B cell (primary cell): ENCODE data around the gene TMEM131. TPM values are rescaled to one million over a fixed set of nuclear protein-coding genes. Genes with fewer than 3 reads are reported as not detected.

ENCODE experiments used
- ATAC-seq: fragments of 200-7000 bp; cut with Tn5 transposase; one replicate; pipeline ENCODE4 v1.10.0; 2021; ENCODE audit warnings: low read depth, mild to moderate bottlenecking, moderate number of reproducible peaks, moderate library complexity
- CTCF ChIA-PET: fragments of 350-600 bp; sonication (Branson Sonifier 250); formaldehyde crosslinking; loops from one replicate; lab custom pipeline; 2021; ENCODE audit warnings: antibody characterized with exemption, inconsistent platforms; lab: Charles Lee
- POLR2A ChIA-PET: fragments of 350-600 bp; sonication (Branson Sonifier 250); formaldehyde crosslinking; loops from one replicate; lab custom pipeline; 2021; ENCODE audit warnings: antibody characterized with exemption; lab: Charles Lee
- DNase-seq: peaks from one replicate; pipeline ENCODE4 v3.0.0; 2013
- H2AFZ ChIP-seq: 2 replicates; pipeline ENCODE4 v1.6.1; 2012; ENCODE audit warnings: mild to moderate bottlenecking, low read depth, low read length; ENCODE audit not compliant: insufficient read depth, poor library complexity, severe bottlenecking
- H3K27ac ChIP-seq, 2 donors: 1 replicate in 1 of 2; 2 replicates in 1 of 2; pipeline ENCODE4 v1.5.1; 2012 to 2013; ENCODE audit warnings: low read length in 2 of 2, mild to moderate bottlenecking in 2 of 2, moderate library complexity in 1 of 2
- H3K27me3 ChIP-seq, 4 experiments: fragments of 200-600 bp in 1 of 4; sonication (generic) in 1 of 4; replicated peaks in 1 of 4; 1 replicate in 2 of 4; 2 replicates in 2 of 4; pipeline versions ENCODE4 v1.6.1 to v1.7.0; 2013 to 2016; ENCODE audit warnings: low read length in 3 of 4, mild to moderate bottlenecking in 2 of 4, mixed read lengths in 1 of 4, moderate library complexity in 1 of 4; ENCODE audit not compliant: insufficient read depth in 4 of 4, control insufficient read depth in 3 of 4; ENCODE audit errors: control extremely low read depth in 1 of 4
- H3K36me3 ChIP-seq, 2 experiments: replicated peaks in 1 of 2; 1 replicate in 1 of 2; 2 replicates in 1 of 2; pipeline versions ENCODE4 v1.6.1 to v1.7.1; 2013; ENCODE audit warnings: low read length in 1 of 2; ENCODE audit not compliant: insufficient read depth in 2 of 2, control insufficient read depth in 1 of 2; ENCODE audit errors: control extremely low read depth in 1 of 2, extremely low read depth in 1 of 2
- H3K4me1 ChIP-seq, 2 donors: fragments of 200-600 bp in 1 of 2; sonication (generic) in 1 of 2; 1 replicate in 1 of 2; 2 replicates in 1 of 2; pipeline versions ENCODE4 v1.5.1 to v1.6.1; 2013 to 2017; ENCODE audit warnings: low read length in 2 of 2; ENCODE audit not compliant: control insufficient read depth in 2 of 2, insufficient read depth in 2 of 2
- H3K4me2 ChIP-seq: replicated peaks from 2 replicates; pipeline ENCODE3; 2012; ENCODE audit warnings: mild to moderate bottlenecking, low read depth, low read length; ENCODE audit not compliant: poor library complexity, severe bottlenecking
- H3K4me3 ChIP-seq, 5 experiments: fragments of 200-600 bp in 1 of 5; sonication (generic) in 1 of 5; 1 replicate in 3 of 5; 2 replicates in 2 of 5; pipeline versions ENCODE4 v1.5.1 to v1.7.0; 2011 to 2016; ENCODE audit warnings: low read length in 4 of 5, mild to moderate bottlenecking in 4 of 5, low read depth in 2 of 5, control low read depth in 1 of 5, moderate library complexity in 1 of 5; ENCODE audit not compliant: insufficient read depth in 1 of 5; ENCODE audit errors: control extremely low read depth in 1 of 5, extremely low read depth in 1 of 5
- H3K79me2 ChIP-seq: fragments of 200-600 bp; sonication (generic); one replicate; pipeline ENCODE4 v1.6.0; 2016; ENCODE audit warnings: low read length; ENCODE audit not compliant: control insufficient read depth, insufficient read depth
- H3K9ac ChIP-seq: fragments of 200-600 bp; sonication (generic); 2 replicates; pipeline ENCODE4 v1.6.1; 2017; ENCODE audit warnings: mild to moderate bottlenecking, low read length, moderate library complexity
- H3K9me3 ChIP-seq, 3 donors: one replicate each; pipeline versions ENCODE4 v1.6.1 to v1.7.1; 2013; ENCODE audit warnings: low read length in 2 of 3; ENCODE audit not compliant: control insufficient read depth in 2 of 3, insufficient read depth in 1 of 3; ENCODE audit errors: control extremely low read depth in 1 of 3
- H4K20me1 ChIP-seq: 2 replicates; pipeline ENCODE4 v1.6.0; 2012; ENCODE audit warnings: mild to moderate bottlenecking, low read length; ENCODE audit not compliant: insufficient read depth, control insufficient read depth, poor library complexity, severe bottlenecking
- H3K27ac Mint-ChIP-seq: one replicate; pipeline ENCODE4 v1.8.0; 2021; ENCODE audit warnings: mixed read lengths
- H3K27me3 Mint-ChIP-seq: one replicate; pipeline ENCODE4 v1.8.0; 2021; ENCODE audit warnings: mixed read lengths
- H3K4me1 Mint-ChIP-seq: one replicate; pipeline ENCODE4 v1.8.0; 2021; ENCODE audit warnings: mixed read lengths
- H3K4me3 Mint-ChIP-seq: one replicate; pipeline ENCODE4 v1.8.0; 2021; ENCODE audit warnings: mixed read lengths
- H3K9me3 Mint-ChIP-seq: one replicate; pipeline ENCODE4 v1.8.0; 2022; ENCODE audit warnings: mixed read lengths; ENCODE audit not compliant: insufficient read depth
- EZH2 ChIP-seq: IDR thresholded peaks from 2 replicates; pipeline ENCODE4 v1.6.1; 2012; ENCODE audit warnings: borderline replicate concordance, low read depth, mild to moderate bottlenecking, moderate library complexity, low read length; ENCODE audit not compliant: insufficient read depth, poor library complexity, severe bottlenecking
- WGBS: methylation state at CpG from one replicate; pipeline ENCODE4 v1.1.5; 2013; ENCODE audit warnings: missing lambda C conversion rate; ENCODE audit not compliant: insufficient coverage; 5-methylcytosine and 5-hydroxymethylcytosine counted together
- intact Hi-C: fragments of 100-400 bp; cut with micrococcal nuclease; formaldehyde crosslinking; loops from one replicate; pipeline ENCODE4 v1.10.0; 2022
- polyA plus RNA-seq: library from polyadenylated mRNA; depleted of rRNA; stranded (reverse); fragments of >200 nt; gene quantifications from 2 replicates; pipeline ENCODE4 v1.2.3, GENCODE V29; 2012
- total RNA-seq, 2 donors: library from RNA; stranded (reverse); fragments of 120-200 nt in 1 of 2; gene quantifications; 1 replicate in 1 of 2; 2 replicates in 1 of 2; pipeline versions ENCODE4 v1.2.3 to v1.2.4, GENCODE V29; 2013 to 2022
- TF ChIP-seq, protein P1 (sequence below): fragments of 200-600 bp; IDR thresholded peaks from one replicate; pipeline ENCODE4 v1.8.0; 2022; ENCODE audit warnings: antibody characterized with exemption, mild to moderate bottlenecking

Gene TMEM131
- total and polyA plus RNA-seq, 2 donors (not counting 1 experiment from before 2014, with no cell fraction given), result 24.3 to 101 TPM

DNA sequence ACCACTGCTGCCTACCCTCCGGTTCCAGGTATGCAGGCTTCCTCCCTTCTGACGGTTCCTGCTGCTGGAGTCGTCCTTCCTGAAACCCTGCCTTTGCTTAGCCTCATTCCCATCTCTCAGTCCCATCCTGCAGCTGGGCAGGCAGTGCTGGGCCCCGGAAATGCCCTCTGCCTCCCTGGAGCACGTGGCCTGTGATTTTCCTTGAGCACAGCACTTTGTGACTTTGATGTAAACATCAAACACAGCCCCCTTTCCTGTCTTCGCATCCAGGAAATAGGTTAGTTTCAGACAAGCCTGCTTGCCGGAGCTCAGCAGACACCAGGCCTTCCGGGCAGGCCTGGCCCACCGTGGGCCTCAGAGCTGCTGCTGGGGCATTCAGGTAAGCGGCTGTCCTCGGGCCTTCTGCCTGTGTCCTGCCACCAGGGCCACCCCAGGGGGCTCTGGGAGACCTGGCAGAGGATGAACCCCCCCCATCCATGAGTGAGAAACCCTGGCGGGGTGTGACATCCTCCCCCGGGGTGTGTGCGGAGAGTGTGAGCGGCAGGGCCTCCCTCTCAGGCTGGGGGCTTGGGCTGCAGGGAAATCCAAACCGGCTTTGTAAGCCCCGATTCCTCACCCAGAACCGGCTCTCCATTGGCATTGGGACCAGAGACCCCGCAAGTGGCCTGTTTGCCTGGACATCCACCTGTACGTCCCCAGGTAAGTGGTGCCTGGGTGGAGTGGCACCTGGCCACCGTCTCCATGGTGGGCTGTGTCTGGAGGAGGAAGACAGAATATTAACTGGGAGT lies 282.3 kb downstream of the TMEM131 start, which contains the start of gene ZAP70:
ZAP70 (plus strand) TSS at position 281 of the 788 bp plus-strand sequence. CDS start 10,461 bp downstream, outside the sequence.
- peak within 1 kb of the TSS; percentile 45 for H3K9ac ChIP-seq
- CTCF ChIA-PET, result interaction anchor here (7.6 kb wide), 1 partner anchor 15 kb away, joined by 55 read pairs; no protein-coding TSS in a partner anchor
- H3K9me3 Mint-ChIP-seq, result no peaks in the 10 kb centered on the region
- 47% methylated on average over 16 of the region's 21 CpGs for WGBS
- no peaks in the 10 kb centered on the region for H4K20me1 ChIP-seq
- peak within 1 kb of the TSS; percentile 50 for H3K27ac Mint-ChIP-seq
- no peaks in the 10 kb centered on the region for H3K27me3 ChIP-seq
- POLR2A ChIA-PET, result no interaction called here
- H3K4me2 ChIP-seq, result peak within 1 kb of the TSS; percentile 64
- H3K27ac ChIP-seq, result peak within 1 kb of the TSS; percentile 1 to 72
- peak within 1 kb of the TSS in 2 of 5 experiments; percentile 5 to 8 for H3K4me3 ChIP-seq
- no peak for ATAC-seq
- H3K4me3 Mint-ChIP-seq, result no peak within 1 kb of the TSS
- TF ChIP-seq EZH2, result no peak
- TF ChIP-seq, protein P1, sequence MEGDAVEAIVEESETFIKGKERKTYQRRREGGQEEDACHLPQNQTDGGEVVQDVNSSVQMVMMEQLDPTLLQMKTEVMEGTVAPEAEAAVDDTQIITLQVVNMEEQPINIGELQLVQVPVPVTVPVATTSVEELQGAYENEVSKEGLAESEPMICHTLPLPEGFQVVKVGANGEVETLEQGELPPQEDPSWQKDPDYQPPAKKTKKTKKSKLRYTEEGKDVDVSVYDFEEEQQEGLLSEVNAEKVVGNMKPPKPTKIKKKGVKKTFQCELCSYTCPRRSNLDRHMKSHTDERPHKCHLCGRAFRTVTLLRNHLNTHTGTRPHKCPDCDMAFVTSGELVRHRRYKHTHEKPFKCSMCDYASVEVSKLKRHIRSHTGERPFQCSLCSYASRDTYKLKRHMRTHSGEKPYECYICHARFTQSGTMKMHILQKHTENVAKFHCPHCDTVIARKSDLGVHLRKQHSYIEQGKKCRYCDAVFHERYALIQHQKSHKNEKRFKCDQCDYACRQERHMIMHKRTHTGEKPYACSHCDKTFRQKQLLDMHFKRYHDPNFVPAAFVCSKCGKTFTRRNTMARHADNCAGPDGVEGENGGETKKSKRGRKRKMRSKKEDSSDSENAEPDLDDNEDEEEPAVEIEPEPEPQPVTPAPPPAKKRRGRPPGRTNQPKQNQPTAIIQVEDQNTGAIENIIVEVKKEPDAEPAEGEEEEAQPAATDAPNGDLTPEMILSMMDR, result no peak
- peak; percentile 41 for DNase-seq
- intact Hi-C loops, result no loop called here
- H3K4me1 Mint-ChIP-seq, result peaks cover 27% of the 10 kb centered on the region
- H3K36me3 ChIP-seq, result no peaks in the 10 kb centered on the region
- peaks cover 5% of the 10 kb centered on the region for H3K27me3 Mint-ChIP-seq
- H3K4me1 ChIP-seq, result peaks cover 21 to 27% of the 10 kb centered on the region in 2 donors
- H3K9me3 ChIP-seq, result peaks cover 0 to 10% (median 0%) of the 10 kb centered on the region in 3 donors
- H3K79me2 ChIP-seq, result peaks cover 6% of the 10 kb centered on the region
- H2AFZ ChIP-seq, result peak within 1 kb of the TSS; percentile 85
